NT2/D1 (cell line): ENCODE measurements around the gene VMP1.
"Not testable (repeated sequence)": the region's sequence is repeated elsewhere in the genome, so short reads cannot be mapped to it uniquely, and the experiment has no call there.

ENCODE experiments used
- SUZ12 ChIP-seq: IDR thresholded peaks from 2 replicates; pipeline ENCODE4 v1.6.1; 2011; ENCODE audit not compliant: insufficient read length, insufficient read depth; ENCODE audit errors: extremely low read depth
- YY1 ChIP-seq: IDR thresholded peaks from 2 replicates; pipeline ENCODE4 v1.6.1; 2011; ENCODE audit not compliant: insufficient read length, insufficient read depth
- ZNF274 ChIP-seq: IDR thresholded peaks from 2 replicates; pipeline ENCODE4 v1.6.1; 2011; ENCODE audit warnings: mild to moderate bottlenecking, low read depth, low read length

DNA sequence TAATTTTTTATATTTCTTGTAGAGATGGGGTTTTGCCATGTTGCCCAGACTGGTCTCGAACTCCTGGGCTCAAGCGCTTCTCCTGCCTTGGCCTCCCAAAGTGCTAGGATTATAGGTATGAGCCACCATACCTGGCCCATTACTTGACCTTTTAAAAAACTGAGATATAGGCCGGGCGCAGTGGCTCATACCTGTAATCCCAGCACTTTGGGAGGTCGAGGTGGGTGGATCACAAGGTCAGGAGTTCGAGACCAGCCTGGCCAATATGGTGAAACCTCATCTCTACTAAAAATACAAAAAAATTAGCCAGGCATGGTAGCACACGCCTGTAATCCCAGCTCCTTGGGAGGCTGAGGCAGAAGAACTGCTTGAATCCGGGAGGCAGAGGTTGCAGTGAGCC, 166.0 kb downstream of the VMP1 start:
- not testable (repeated sequence) for TF ChIP-seq SUZ12, YY1, ZNF274
